Neuronal stem cell (in vitro differentiated cells): ENCODE data around the gene LRRC14B.

Experiments used
- DNase-seq: peaks from one replicate; pipeline ENCODE4 v3.0.0-alpha.2; 2013; ENCODE audit warnings: low spot score
- H2AFZ ChIP-seq: one replicate; pipeline ENCODE4 v1.6.1; 2013; ENCODE audit warnings: mild to moderate bottlenecking, low read length, inconsistent platforms
- H2AK5ac ChIP-seq: 2 replicates; pipeline ENCODE4 v1.6.1; 2013; ENCODE audit warnings: low read depth, mild to moderate bottlenecking, inconsistent platforms, low read length, moderate library complexity, mixed read lengths
- H2BK120ac ChIP-seq: 2 replicates; pipeline ENCODE4 v1.6.1; 2013; ENCODE audit warnings: low read depth, mild to moderate bottlenecking, inconsistent platforms, low read length, moderate library complexity, mixed read lengths
- H2BK12ac ChIP-seq: one replicate; pipeline ENCODE4 v1.6.1; 2013; ENCODE audit warnings: low read length, inconsistent platforms
- H2BK15ac ChIP-seq: 2 replicates; pipeline ENCODE4 v1.6.1; 2013; ENCODE audit warnings: mild to moderate bottlenecking, low read length, inconsistent platforms, mixed read lengths
- H2BK5ac ChIP-seq: one replicate; pipeline ENCODE4 v1.6.1; 2013; ENCODE audit warnings: inconsistent platforms, mild to moderate bottlenecking, low read length, moderate library complexity
- H3K14ac ChIP-seq: one replicate; pipeline ENCODE4 v1.6.1; 2013; ENCODE audit warnings: low read length, inconsistent platforms
- H3K18ac ChIP-seq: 2 replicates; pipeline ENCODE4 v1.6.1; 2013; ENCODE audit warnings: low read length, inconsistent platforms
- H3K23ac ChIP-seq: 2 replicates; pipeline ENCODE4 v1.6.1; 2013; ENCODE audit warnings: low read depth, mild to moderate bottlenecking, mixed read lengths, low read length, inconsistent platforms; ENCODE audit not compliant: poor library complexity
- H3K27ac ChIP-seq: replicated peaks from 3 replicates; pipeline ENCODE4 v1.5.1; 2013; ENCODE audit warnings: low read length, inconsistent platforms
- H3K27me3 ChIP-seq, 3 experiments: 2 replicates each; pipeline ENCODE4 v1.6.1; 2013; ENCODE audit warnings: low read length in 3 of 3, mild to moderate bottlenecking in 2 of 3, inconsistent platforms in 1 of 3, low read depth in 1 of 3, mixed read lengths in 1 of 3, moderate library complexity in 1 of 3; ENCODE audit not compliant: control insufficient read depth in 3 of 3, insufficient read depth in 3 of 3
- H3K36me3 ChIP-seq, 2 donors: replicated peaks in 1 of 2; 2 replicates each; pipeline ENCODE4 v1.6.1; 2013; ENCODE audit warnings: low read length in 2 of 2; ENCODE audit not compliant: control insufficient read depth in 2 of 2, insufficient read depth in 2 of 2
- H3K4ac ChIP-seq: 2 replicates; pipeline ENCODE4 v1.6.1; 2013; ENCODE audit warnings: inconsistent platforms, mild to moderate bottlenecking, low read length, moderate library complexity
- H3K4me1 ChIP-seq, 2 donors: 1 replicate in 1 of 2; 2 replicates in 1 of 2; pipeline ENCODE4 v1.6.1; 2013; ENCODE audit warnings: low read length in 2 of 2, low read depth in 1 of 2; ENCODE audit not compliant: control insufficient read depth in 2 of 2, insufficient read depth in 1 of 2
- H3K4me2 ChIP-seq: one replicate; pipeline ENCODE4 v1.6.1; 2013; ENCODE audit warnings: mild to moderate bottlenecking, low read length, inconsistent platforms; ENCODE audit not compliant: insufficient read depth, poor library complexity, severe bottlenecking
- H3K4me3 ChIP-seq, 2 donors: 2 replicates each; pipeline ENCODE4 v1.5.1; 2013; ENCODE audit warnings: low read length in 2 of 2, mild to moderate bottlenecking in 2 of 2, inconsistent platforms in 1 of 2, moderate library complexity in 1 of 2
- H3K79me1 ChIP-seq: one replicate; pipeline ENCODE4 v1.6.1; 2013; ENCODE audit warnings: low read depth, mild to moderate bottlenecking, inconsistent platforms, low read length, moderate library complexity
- H3K9ac ChIP-seq: one replicate; pipeline ENCODE4 v1.6.1; 2013; ENCODE audit warnings: mild to moderate bottlenecking, low read depth, low read length, inconsistent platforms; ENCODE audit not compliant: poor library complexity
- H3K9me3 ChIP-seq, 2 donors: replicated peaks in 1 of 2; 2 replicates each; pipeline versions ENCODE3 to v1.6.1; 2013; ENCODE audit warnings: low read length in 2 of 2, mild to moderate bottlenecking in 2 of 2, inconsistent platforms in 1 of 2, low read depth in 1 of 2, mixed read lengths in 1 of 2, moderate library complexity in 1 of 2; ENCODE audit not compliant: control insufficient read depth in 2 of 2, insufficient read depth in 1 of 2
- H4K8ac ChIP-seq: one replicate; pipeline ENCODE4 v1.6.1; 2013; ENCODE audit warnings: low read depth, mild to moderate bottlenecking, inconsistent platforms, low read length, moderate library complexity
- H4K91ac ChIP-seq: one replicate; pipeline ENCODE4 v1.6.1; 2013; ENCODE audit warnings: low read length, low read depth, mild to moderate bottlenecking, inconsistent platforms; ENCODE audit not compliant: poor library complexity
- WGBS, 2 donors: extraction: QIAGEN DNeasy Blood & Tissue Kit; methylation state at CpG; one replicate each; pipeline ENCODE4 v1.1.7; 2013; ENCODE audit warnings: missing lambda C conversion rate in 2 of 2, mixed read lengths in 1 of 2; ENCODE audit not compliant: insufficient read length in 2 of 2, insufficient replicate concordance in 1 of 2; ENCODE audit errors: extremely low coverage in 2 of 2; 5-methylcytosine and 5-hydroxymethylcytosine counted together

LRRC14B gene

GRCh38 chr5:160921-161802 lies 30.1 kb upstream of the LRRC14B start:
- Histone ChIP-seq H2AK5ac (no peak overlapping the region), H3K27me3 (no peaks in the 10 kb centered on the region), H4K8ac (no peak overlapping the region), H3K79me1 (no peaks in the 10 kb centered on the region), H3K9ac (no peak overlapping the region), H3K4ac (no peak overlapping the region), H2BK12ac (no peak overlapping the region), H3K4me3 (no peak overlapping the region), H3K18ac (no peak overlapping the region), H4K91ac (no peak overlapping the region), H3K4me2 (no peak overlapping the region), H3K27ac (no peak overlapping the region), H3K4me1 (no peaks in the 10 kb centered on the region), H3K14ac (no peak overlapping the region), H2BK5ac (no peak overlapping the region), H3K23ac (peak overlapping the region; percentile 2), H2AFZ (no peak overlapping the region), H2BK15ac (no peak overlapping the region), H2BK120ac (no peak overlapping the region), H3K9me3 (peaks cover 0 to 3% of the 10 kb centered on the region in 2 donors), H3K36me3 (peaks cover 21 to 50% of the 10 kb centered on the region in 2 donors)
- DNase-seq = no peak
- no CpG with 5 or more reads among the region's 23 CpGs for WGBS, 2 donors

- Histone ChIP-seq H3K79me1 (no peaks in the 10 kb centered on the region), H2BK5ac (no peak overlapping the region), H3K4me2 (no peak overlapping the region), H2AFZ (no peak overlapping the region), H4K8ac (no peak overlapping the region), H2BK15ac (no peak overlapping the region), H3K14ac (no peak overlapping the region), H3K4me3 (no peak overlapping the region), H3K9me3 (peaks cover 0 to 3% of the 10 kb centered on the region in 2 donors), H3K23ac (peak overlapping the region; percentile 2), H3K36me3 (peaks cover 15 to 44% of the 10 kb centered on the region in 2 donors), H3K27me3 (no peaks in the 10 kb centered on the region), H2BK120ac (no peak overlapping the region), H2BK12ac (no peak overlapping the region), H3K4me1 (peaks cover 0 to 1% of the 10 kb centered on the region in 2 donors), H3K27ac (no peak overlapping the region), H3K9ac (no peak overlapping the region), H2AK5ac (no peak overlapping the region), H3K4ac (no peak overlapping the region), H3K18ac (peak overlapping the region; percentile 32), H4K91ac (no peak overlapping the region)
- no peak for DNase-seq
- WGBS, 2 donors = no CpG with 5 or more reads among the region's 17 CpGs
Measured at GRCh38 chr5:161803-162110, 29.5 kb upstream of the LRRC14B start.

- WGBS, 2 donors = no CpG with 5 or more reads among the region's 19 CpGs
- H3K36me3 ChIP-seq = peaks cover 11 to 41% of the 10 kb centered on the region in 2 donors
Measured at GRCh38 chr5:162190-162564, 29.1 kb upstream of the LRRC14B start.

GRCh38 chr5:162565-163337 lies 28.5 kb upstream of the LRRC14B start:
- H3K4ac ChIP-seq = no peak overlapping the region

More at GRCh38 chr5:162190-162564, 29.1 kb upstream of the LRRC14B start:
- Histone ChIP-seq H3K14ac (no peak overlapping the region), H4K8ac (no peak overlapping the region), H3K4me2 (no peak overlapping the region), H2BK15ac (no peak overlapping the region), H3K4me3 (no peak overlapping the region), H3K27ac (no peak overlapping the region), H3K23ac (peak overlapping the region; percentile 76), H3K9ac (no peak overlapping the region), H3K4me1 (peaks cover 1 to 5% of the 10 kb centered on the region in 2 donors), H2BK5ac (no peak overlapping the region), H2AFZ (no peak overlapping the region), H3K18ac (peak overlapping the region; percentile 27), H4K91ac (no peak overlapping the region), H2BK120ac (no peak overlapping the region), H2AK5ac (no peak overlapping the region), H3K27me3 (no peaks in the 10 kb centered on the region), H3K79me1 (no peaks in the 10 kb centered on the region), H2BK12ac (peak overlapping the region; percentile 42), H3K9me3 (peaks cover 0 to 3% of the 10 kb centered on the region in 2 donors), H3K4ac (no peak overlapping the region)
- DNase-seq = no peak

More at GRCh38 chr5:162565-163337, 28.5 kb upstream of the LRRC14B start:
- H2AK5ac ChIP-seq = no peak overlapping the region
- H3K27ac ChIP-seq = no peak overlapping the region
- H3K9me3 ChIP-seq = peaks cover 0 to 3% of the 10 kb centered on the region in 2 donors
- H3K14ac ChIP-seq = no peak overlapping the region
- H2BK12ac ChIP-seq = peak overlapping the region; percentile 42
- no peak overlapping the region for H4K91ac ChIP-seq
- H2AFZ ChIP-seq = no peak overlapping the region
- no peak overlapping the region for H3K4me3 ChIP-seq
- H3K23ac ChIP-seq = peak overlapping the region; percentile 76
- no peak overlapping the region for H2BK15ac ChIP-seq
- DNase-seq = no peak
- H3K27me3 ChIP-seq = no peaks in the 10 kb centered on the region
- H2BK5ac ChIP-seq = no peak overlapping the region
- no CpG with 5 or more reads among the region's 23 CpGs for WGBS, 2 donors
- H3K36me3 ChIP-seq = peaks cover 6 to 37% of the 10 kb centered on the region in 2 donors
- H3K4me1 ChIP-seq = peaks cover 2 to 7% of the 10 kb centered on the region in 2 donors
- H2BK120ac ChIP-seq = no peak overlapping the region
- H4K8ac ChIP-seq = peak overlapping the region; percentile 48
- H3K79me1 ChIP-seq = no peaks in the 10 kb centered on the region
- H3K18ac ChIP-seq = peak overlapping the region; percentile 27
- H3K9ac ChIP-seq = no peak overlapping the region
- H3K4me2 ChIP-seq = no peak overlapping the region
